Vagina (tissue), 2 donors: Measurements from ENCODE around the gene ARHGAP45.

ENCODE experiments used
- POLR2A ChIP-seq, 2 donors: fragments of 450-650 bp; IDR thresholded peaks; one replicate each; pipeline ENCODE4 v1.6.1; 2017; ENCODE audit warnings: antibody characterized with exemption in 2 of 2, mild to moderate bottlenecking in 2 of 2, moderate library complexity in 2 of 2
- POLR2AphosphoS5 ChIP-seq, 2 donors: sonication (generic); formaldehyde crosslinking; IDR thresholded peaks; one replicate each; pipeline ENCODE4 v1.9.0; 2017; ENCODE audit warnings: antibody characterized with exemption in 2 of 2, mild to moderate bottlenecking in 2 of 2, low read depth in 1 of 2; ENCODE audit not compliant: insufficient read depth in 1 of 2

- peak in 1 of 2 donors; percentile 11 for TF ChIP-seq POLR2AphosphoS5 (IDR thresholded peaks at IDR 0.05; ENCODE audit: insufficient read depth in 1 of 2, low read depth in 1 of 2)
- no peak for TF ChIP-seq POLR2A (IDR thresholded peaks at IDR 0.05)
These were observed 55.3 kb downstream of the ARHGAP45 start for GRCh38 chr19:1122021-1122971.
